ENCODE measurements around the gene SH3D21.

SH3D21 gene

DNA sequence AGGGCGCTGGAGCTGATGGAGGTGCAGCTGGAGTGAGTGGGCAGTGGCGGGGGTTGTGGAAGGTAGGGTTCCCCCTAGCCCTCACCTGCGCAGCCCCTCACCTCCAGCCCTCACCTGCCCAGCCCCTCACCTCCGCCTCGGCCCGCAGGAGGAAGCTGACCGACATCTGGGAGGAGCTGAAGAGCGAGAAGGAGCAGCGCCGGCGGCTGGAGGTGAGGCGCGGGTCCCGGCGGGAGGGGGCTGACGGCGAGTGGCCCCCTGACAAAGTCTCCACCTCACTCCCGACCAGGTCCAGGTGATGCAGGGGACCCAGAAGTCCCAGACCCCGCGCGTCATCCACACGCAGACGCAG, 14.6 kb downstream of the SH3D21 start:
- H3K4me3 Mint-ChIP-seq = peak overlapping the region; percentile 77
- ATAC-seq = no peak
- H3K9me3 Mint-ChIP-seq = no peaks in the 10 kb centered on the region
- H3K27ac Mint-ChIP-seq = peak overlapping the region; percentile 85
- DNase-seq (ENCODE audit: low spot score in 2 of 2) = no peak
- H3K4me1 Mint-ChIP-seq = peaks cover 30% of the 10 kb centered on the region
- H3K36me3 Mint-ChIP-seq = peaks cover 59% of the 10 kb centered on the region

DNA sequence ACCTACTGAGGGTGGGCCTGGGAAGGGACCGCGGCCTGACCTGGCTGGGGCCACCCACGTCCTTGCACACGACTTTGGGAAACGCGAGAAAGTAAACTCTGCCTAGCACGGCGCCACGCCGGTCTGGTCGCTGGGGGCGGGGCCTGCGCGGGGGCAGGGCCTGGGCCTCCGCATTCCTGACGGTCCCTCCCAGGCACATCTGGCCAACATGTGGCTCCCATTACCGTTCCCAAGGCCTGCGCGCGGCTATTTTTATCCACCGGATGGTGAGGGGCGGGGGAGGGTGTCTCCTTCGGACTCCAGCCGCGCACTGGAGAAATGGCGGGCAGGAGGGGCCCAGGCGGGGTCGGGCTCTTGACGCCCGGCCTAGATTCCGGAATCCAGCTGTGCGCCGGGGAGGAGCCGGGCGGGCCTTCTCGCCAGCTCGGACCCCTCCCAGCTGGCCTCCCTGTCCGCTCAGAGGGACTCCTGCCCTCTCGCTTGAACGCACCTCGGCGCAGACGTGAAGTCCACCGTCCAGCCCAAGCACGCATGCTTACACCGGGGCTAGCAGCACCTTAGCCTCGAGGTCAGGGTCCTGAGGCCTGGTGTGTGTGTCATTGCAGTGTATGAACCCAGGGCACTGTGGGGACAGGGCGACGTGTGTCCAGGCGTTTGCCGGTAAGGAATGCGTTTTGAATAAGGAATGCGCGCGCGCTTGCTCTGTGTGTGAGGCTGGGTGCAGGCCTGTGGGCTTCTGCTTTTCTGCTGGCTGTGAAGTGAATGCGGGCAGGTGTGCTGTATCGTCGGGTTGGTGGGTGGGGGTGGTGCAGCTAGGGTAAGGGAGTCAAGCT, 15.2 kb downstream of the SH3D21 start:
- Mint-ChIP-seq H3K9me3 (no peaks in the 10 kb centered on the region), H3K4me1 (peaks cover 31% of the 10 kb centered on the region), H3K36me3 (peaks cover 61% of the 10 kb centered on the region), H3K27ac (peak overlapping the region; percentile 85), H3K4me3 (peak overlapping the region; percentile 77)
- ATAC-seq = peak; percentile 39
- DNase-seq (ENCODE audit: low spot score in 2 of 2) = no peak

DNA sequence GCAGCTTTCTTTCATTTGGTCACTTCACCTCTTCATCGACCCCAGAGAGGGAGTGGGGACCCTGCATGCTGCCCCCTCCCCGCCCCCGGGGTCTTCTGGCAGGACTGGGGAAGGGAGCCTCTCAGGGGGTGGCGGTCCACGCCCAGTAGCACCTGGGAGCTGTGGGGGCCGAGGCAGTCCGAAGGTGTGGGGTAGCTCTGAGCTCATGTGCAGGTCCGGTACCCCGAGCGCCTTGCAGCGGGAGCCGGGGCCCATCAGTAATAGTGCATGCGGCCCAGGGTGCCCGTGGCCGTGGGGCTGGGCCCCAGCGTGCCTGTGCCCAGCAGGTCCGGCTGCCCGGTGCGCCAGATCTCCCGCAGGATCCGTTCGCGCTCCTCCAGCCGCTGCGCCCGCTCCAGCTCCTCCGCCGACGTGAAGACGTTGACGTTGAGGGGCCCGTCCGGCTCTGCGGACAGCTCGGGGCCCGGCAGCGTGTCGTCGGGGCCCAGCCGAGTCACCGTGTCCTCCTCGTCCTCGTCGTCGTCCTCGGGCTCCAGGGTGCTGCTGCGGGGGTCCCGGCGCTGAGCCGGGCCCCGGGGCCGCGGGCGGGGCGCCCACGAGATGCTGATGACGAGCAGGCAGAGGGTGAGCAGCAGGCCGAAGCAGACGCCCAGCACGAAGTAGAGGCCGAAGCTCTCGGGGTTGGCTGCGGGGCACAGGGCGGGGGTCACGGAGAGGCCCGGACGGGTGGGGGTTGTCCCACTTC, 16.0 kb downstream of the SH3D21 start:
- H3K36me3 Mint-ChIP-seq = peaks cover 61% of the 10 kb centered on the region
- H3K9me3 Mint-ChIP-seq = no peaks in the 10 kb centered on the region
- peak overlapping the region; percentile 64 for H3K27ac Mint-ChIP-seq
- no peak for DNase-seq (ENCODE audit: low spot score in 2 of 2)
- peaks cover 39% of the 10 kb centered on the region for H3K4me1 Mint-ChIP-seq
- peak overlapping the region; percentile 77 for H3K4me3 Mint-ChIP-seq
- no peak for ATAC-seq

DNA sequence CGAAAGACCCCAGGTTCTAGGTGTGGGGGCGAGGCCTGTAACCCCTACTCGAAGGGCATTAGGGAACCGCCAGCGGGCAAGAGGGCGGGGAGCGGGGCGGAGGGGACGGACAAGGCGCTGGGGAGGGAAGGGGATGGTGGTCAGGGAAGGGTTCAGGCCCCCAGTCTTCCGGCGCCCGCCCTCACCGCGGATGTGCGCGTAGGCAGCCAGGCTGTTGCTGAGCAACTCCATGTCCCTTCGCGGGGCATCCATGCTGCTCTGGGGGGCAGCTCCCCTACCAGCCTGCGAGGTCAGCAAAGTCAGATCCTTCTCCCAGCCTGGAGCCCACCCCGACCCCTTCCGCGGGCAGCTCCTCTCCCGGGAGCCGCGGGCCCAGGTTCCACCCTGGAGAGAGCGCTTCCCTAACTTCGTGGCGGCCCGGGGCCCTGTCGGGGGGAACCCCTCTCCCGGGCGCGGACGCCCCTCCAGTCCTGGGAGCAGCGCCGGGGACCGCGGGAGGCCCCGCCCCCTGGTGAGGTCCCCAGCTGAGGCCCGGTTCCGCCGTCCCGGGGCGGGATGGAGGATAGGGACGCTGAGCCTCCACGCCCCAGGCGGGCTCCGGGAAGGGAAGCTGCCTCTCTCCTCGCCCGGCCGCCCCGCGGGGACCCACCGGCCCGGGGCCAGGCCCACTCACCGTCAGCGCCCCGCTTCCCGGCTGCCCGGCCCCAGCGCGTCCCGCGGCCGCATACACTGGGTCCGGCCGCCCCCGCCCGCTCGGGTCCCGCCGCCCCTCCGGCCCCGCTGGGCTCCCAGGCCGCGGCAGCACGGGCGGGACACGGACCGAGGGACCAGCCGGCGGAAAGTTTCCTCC, 16.8 kb downstream of the SH3D21 start:
- Mint-ChIP-seq H3K36me3 (peaks cover 60% of the 10 kb centered on the region), H3K4me3 (peak overlapping the region; percentile 77), H3K9me3 (no peaks in the 10 kb centered on the region), H3K4me1 (peaks cover 47% of the 10 kb centered on the region), H3K27ac (peak overlapping the region; percentile 64)
- peak; percentile 44 to 75 for DNase-seq (ENCODE audit: low spot score in 2 of 2)
- peak; percentile 66 for ATAC-seq

DNA sequence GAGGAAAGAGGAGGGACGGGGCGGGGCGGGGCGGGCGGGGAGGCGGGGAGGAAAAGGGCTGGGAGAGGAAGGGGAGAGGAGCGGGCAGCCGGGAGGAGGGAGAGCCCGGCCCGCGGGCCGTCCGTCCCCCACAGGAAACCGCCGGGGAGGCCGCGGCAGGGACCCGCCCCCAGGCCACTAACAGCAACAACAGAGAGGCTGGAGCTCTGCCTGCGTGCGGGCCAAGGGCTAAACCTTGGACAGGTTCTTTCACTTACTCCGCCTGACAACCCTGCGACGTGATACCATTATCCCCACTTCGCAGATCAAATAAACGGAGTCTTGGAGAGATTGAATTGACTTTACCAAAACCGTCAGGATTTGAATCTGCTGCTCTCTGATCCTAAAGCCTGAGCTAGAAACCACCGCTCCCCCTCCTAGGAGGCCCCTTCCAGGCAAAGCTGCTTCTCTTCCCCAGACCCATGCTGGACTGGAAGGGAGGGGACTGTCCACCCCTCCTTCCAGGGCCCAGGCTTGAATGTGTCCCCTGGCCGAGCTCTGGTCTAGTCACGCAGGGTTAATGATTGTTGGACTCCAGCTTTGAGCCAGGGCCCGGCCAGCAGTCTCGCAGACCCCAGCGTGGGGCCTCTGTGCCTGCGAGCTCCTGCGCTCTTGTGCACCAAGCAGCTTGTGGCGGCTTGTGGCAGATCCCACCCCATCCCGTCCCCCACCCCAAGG, 17.6 kb downstream of the SH3D21 start, which contains the start of gene EVA1B:
Gene EVA1B, minus strand, starts transcription at position 10 of the 717 bp plus-strand sequence. CDS start 608 bp downstream, outside the sequence.
- H3K4me3 Mint-ChIP-seq = peak within 1 kb of the TSS; percentile 77

DNA sequence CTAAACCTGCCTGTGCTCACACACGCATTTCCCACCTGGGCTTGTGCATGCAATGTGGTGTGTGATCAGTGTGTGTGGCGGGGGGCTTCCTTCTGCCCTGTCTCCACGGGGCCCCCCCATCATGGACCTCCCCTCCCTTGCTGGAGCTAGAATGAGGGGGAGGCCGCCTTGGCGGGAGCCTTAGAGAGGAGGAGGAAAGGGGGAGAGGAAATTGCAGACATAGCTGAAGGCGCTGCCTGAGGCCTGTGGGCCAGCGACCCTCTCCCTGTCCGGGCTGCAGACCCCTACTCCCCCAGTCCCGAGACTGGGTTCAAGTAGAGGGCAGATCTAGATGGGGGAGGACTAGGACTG, 18.2 kb downstream of the SH3D21 start:
- Mint-ChIP-seq H3K36me3 (peaks cover 52% of the 10 kb centered on the region), H3K9me3 (no peaks in the 10 kb centered on the region), H3K27ac (peak overlapping the region; percentile 72), H3K4me1 (peaks cover 48% of the 10 kb centered on the region), H3K4me3 (peak overlapping the region; percentile 77)
- ATAC-seq = no peak
- no peak for DNase-seq (ENCODE audit: low spot score in 2 of 2)

More for the DNA sequence above, 17.6 kb downstream of the SH3D21 start, which contains the start of gene EVA1B:
- H3K9me3 Mint-ChIP-seq = no peaks in the 10 kb centered on the region
- H3K36me3 Mint-ChIP-seq = peaks cover 54% of the 10 kb centered on the region
- DNase-seq (ENCODE audit: low spot score in 2 of 2) (peak in 1 of 2 donors; percentile 77), ATAC-seq (peak; percentile 58)
- H3K27ac Mint-ChIP-seq = peak within 1 kb of the TSS; percentile 72
- H3K4me1 Mint-ChIP-seq = peaks cover 48% of the 10 kb centered on the region

DNA sequence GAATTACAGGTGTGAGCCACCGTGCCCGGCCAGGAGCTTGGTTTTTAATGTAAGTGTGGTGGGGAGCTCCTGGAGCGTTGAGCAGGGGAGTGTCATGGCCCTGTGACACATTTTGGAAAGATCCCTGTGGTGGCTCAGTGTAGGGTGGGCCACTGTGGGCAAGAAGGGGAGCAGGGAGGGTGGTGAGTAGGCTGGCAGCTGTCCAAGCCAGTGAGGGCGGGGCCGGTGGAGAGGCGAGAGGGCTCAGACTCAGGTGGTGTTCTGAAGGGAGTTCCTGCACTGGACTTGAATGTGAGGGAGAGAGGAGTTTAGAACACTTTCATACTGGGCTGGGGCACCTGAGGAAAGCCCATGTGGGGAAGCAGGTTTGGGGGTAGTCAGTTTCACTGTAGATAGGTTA, 20.3 kb downstream of the SH3D21 start:
- H3K27ac Mint-ChIP-seq = peak overlapping the region; percentile 50
- no peak overlapping the region for H3K4me3 Mint-ChIP-seq
- ATAC-seq (no peak), DNase-seq (ENCODE audit: low spot score in 2 of 2) (no peak)
- peaks cover 37% of the 10 kb centered on the region for H3K4me1 Mint-ChIP-seq
- no peaks in the 10 kb centered on the region for H3K9me3 Mint-ChIP-seq
- peaks cover 32% of the 10 kb centered on the region for H3K36me3 Mint-ChIP-seq

DNA sequence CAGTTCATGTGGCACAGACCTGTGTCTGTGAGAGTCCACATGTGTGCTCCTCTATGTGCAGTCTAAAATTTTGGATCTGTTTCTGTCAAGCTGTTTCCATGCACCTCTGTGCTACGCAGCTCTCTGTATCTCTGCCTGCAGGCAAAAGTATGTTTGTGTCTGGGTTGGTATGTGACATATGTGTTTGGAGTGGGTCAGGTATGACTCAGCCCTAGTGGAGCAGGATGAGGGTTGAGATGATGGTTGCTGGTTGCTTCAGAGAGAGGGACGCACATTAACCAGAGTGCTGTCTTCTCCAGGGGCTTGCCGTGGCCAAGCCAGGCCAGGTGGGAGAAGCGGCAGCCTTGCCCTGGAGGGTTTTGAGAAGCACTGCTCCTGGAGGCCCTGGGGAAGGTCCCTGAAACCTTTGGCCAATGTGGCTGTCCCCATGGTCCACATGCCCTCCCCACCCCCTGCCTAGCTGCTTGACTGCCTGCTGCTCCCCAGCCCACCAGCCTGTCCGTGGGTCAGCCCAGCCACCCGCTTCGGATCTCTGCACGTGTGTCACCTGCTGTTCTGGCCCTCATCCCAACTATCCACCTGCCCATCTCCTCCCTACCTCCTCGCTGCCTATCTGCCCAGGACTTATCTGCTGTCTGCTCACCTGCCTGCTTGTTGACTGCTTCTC, 21.4 kb downstream of the SH3D21 start:
- ATAC-seq (peak; percentile 67), DNase-seq (ENCODE audit: low spot score in 2 of 2) (no peak)
- Mint-ChIP-seq H3K36me3 (peaks cover 23% of the 10 kb centered on the region), H3K27ac (peak overlapping the region; percentile 59), H3K4me3 (no peak overlapping the region), H3K4me1 (peaks cover 32% of the 10 kb centered on the region), H3K9me3 (no peaks in the 10 kb centered on the region)

DNA sequence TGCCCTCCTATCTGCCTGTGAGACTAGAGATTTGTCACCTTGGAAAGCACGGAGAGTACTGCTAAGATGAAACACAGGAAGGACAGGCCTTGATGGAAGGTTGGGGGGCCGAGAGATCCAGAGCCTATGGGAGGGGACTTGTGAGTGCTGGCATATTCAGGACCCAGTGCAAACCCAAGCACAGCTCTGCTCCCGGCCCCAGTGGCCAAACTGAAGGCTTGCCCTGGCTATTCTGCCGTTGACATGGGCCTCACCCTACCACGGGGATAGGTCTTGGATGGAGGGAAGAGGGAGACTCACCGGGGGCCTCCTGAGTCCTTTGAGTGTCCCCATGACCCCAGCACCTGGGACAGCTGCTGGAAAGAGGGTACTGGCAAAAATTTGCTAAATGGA, 21.9 kb downstream of the SH3D21 start:
- peaks cover 18% of the 10 kb centered on the region for H3K36me3 Mint-ChIP-seq
- no peaks in the 10 kb centered on the region for H3K9me3 Mint-ChIP-seq
- H3K4me1 Mint-ChIP-seq = peaks cover 32% of the 10 kb centered on the region
- DNase-seq (ENCODE audit: low spot score in 2 of 2) (no peak), ATAC-seq (no peak)
- peak overlapping the region; percentile 59 for H3K27ac Mint-ChIP-seq
- no peak overlapping the region for H3K4me3 Mint-ChIP-seq

DNA sequence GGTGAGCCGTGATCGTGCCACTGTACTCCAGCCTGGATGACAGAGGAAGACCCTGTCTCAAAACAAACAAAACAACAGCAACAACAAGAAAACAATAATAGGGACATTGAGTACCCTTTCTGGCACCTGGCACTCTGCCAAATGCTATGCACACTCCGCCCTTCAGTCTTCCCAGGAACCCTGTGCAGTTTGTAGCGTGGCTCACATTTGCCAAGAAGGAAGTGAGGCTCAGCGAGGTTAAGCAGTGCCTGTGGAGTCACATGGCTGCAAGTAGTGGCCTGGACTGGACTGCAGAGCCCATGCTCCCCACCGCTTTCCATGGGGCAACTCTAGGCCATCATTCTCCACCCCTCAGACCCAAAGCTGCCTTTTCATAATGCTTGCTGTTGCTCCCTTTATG, 22.5 kb downstream of the SH3D21 start:
- DNase-seq (ENCODE audit: low spot score in 2 of 2) = no peak
- peaks cover 15% of the 10 kb centered on the region for H3K36me3 Mint-ChIP-seq
- no peaks in the 10 kb centered on the region for H3K9me3 Mint-ChIP-seq
- H3K27ac Mint-ChIP-seq = no peak overlapping the region
- peaks cover 32% of the 10 kb centered on the region for H3K4me1 Mint-ChIP-seq
- no peak for ATAC-seq
- H3K4me3 Mint-ChIP-seq = no peak overlapping the region

DNA sequence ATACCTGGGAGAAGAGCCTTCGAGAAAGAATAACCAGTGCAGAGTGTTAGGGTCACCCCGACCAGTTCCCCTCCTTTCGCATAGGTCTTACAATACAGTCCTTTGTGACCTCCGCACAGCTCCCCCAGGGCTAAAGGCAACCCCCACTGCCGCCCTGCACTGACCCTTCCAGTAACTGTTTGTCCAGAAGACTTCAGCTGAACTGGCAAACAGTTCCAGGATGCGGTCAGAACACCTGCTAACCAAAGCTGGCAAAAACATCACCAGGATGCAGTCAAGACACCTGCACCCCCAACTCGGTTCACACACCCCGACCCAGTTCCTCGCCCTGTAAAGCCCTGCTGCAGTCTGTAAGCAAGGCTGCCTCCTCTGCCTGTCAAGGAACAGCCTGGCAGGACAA, 23.6 kb downstream of the SH3D21 start:
- Mint-ChIP-seq H3K9me3 (no peaks in the 10 kb centered on the region), H3K4me3 (no peak overlapping the region), H3K27ac (peak overlapping the region; percentile 18), H3K36me3 (peaks cover 6% of the 10 kb centered on the region), H3K4me1 (peaks cover 22% of the 10 kb centered on the region)
- ATAC-seq = no peak
- no peak for DNase-seq (ENCODE audit: low spot score in 2 of 2)

DNA sequence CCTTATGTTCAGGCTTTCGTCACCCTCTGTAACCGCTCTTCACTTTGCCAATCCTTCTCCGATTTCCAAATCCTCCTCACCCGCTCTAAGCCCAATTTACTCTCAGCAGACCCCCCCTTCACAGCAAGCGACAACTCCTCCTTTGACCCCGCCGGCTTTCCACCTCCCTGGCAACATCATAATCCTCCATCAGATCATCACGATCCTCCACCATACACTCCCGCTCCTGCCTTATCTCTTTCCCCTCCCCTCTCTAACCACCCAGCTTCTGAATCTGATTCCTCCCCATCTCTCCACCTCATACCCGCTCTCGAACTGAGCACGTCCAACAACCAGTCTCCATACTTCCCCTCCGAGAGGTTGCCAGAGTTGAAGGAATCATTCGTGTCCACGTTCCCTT, 24.8 kb downstream of the SH3D21 start:
- no peak overlapping the region for H3K4me3 Mint-ChIP-seq
- H3K36me3 Mint-ChIP-seq = peaks cover under 1% of the 10 kb centered on the region
- H3K4me1 Mint-ChIP-seq = peaks cover 18% of the 10 kb centered on the region
- no peaks in the 10 kb centered on the region for H3K9me3 Mint-ChIP-seq
- H3K27ac Mint-ChIP-seq = peak overlapping the region; percentile 18
- no peak for DNase-seq (ENCODE audit: low spot score in 2 of 2)
- no peak for ATAC-seq

DNA sequence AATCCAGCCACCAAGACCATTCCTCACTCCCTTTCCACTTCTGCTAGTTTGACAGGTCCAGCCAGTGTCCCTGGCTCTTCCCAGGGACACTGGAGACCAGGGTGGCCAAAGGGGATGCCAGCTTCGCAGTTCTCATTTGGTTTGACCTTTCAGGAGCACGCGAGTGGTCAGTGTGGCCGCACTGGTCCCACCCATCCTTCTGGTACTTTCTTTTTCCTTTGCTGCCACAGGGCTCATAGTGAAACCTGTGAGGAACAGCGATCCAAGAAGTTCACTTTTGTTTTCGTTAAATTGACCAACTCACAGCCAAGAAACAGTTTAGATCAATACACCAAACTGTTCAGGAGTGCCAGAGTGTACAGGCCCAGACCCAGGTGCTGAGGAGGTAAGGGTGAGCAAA, 31.7 kb downstream of the SH3D21 start:
- Mint-ChIP-seq H3K9me3 (no peaks in the 10 kb centered on the region), H3K27ac (peak overlapping the region; percentile 14)
- no peak for DNase-seq (ENCODE audit: low spot score in 2 of 2)

DNA sequence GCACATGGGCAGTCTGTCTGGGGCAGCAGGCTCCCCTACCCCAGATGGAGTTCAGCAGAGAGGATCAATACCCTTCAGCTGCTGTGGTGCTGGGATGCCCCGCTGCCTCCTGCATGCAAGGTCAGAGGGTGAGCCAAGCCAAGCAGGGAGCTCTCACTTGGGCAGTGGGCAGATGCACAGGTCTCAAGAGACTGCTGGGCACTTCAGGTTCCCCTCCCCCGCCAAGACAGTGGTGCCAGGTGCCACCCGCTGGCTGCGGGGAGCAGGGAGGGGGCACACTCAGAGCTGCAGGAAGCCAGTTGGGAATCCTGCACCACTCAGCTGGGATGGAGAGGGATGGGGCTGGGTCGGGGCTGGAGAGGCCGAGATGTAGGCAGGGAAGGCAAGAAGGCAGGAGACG, 33.0 kb downstream of the SH3D21 start:
- Mint-ChIP-seq H3K27ac (no peak overlapping the region), H3K4me1 (peaks cover 10% of the 10 kb centered on the region), H3K9me3 (no peaks in the 10 kb centered on the region), H3K36me3 (peaks cover 23% of the 10 kb centered on the region), H3K4me3 (no peak overlapping the region)
- ATAC-seq (no peak), DNase-seq (ENCODE audit: low spot score in 2 of 2) (no peak)

More for the DNA sequence above, 31.7 kb downstream of the SH3D21 start:
- Mint-ChIP-seq H3K4me1 (peaks cover 10% of the 10 kb centered on the region), H3K36me3 (peaks cover 15% of the 10 kb centered on the region), H3K4me3 (no peak overlapping the region)
- no peak for ATAC-seq

Data from stimulated activated effector memory CD8-positive, alpha-beta T cell treated with anti-CD3 and anti-CD28 coated beads, Interleukin-12 subunit alpha, Interleukin-12 subunit beta, amount 100 ng/mL, for 72 hours (primary cell).